Left lung (tissue), 14 donors: ENCODE results near the gene EFHC2. TPM values are rescaled to one million over a fixed set of nuclear protein-coding genes. Genes with fewer than 3 reads are reported as not detected.
A peak's percentile ranks its signal among the peaks of the same experiment; 100 is the strongest.

Experiments used
- ATAC-seq: fragments of 200-7000 bp; cut with Tn5 transposase; one replicate; pipeline ENCODE4 v1.9.1; 2020; ENCODE audit warnings: moderate library complexity
- DNase-seq, 4 donors: peaks; one replicate each; pipeline ENCODE4 v3.0.0-alpha.2; 2013 to 2020
- H3K27ac ChIP-seq, 2 donors: fragments of 200-600 bp; sonication (generic) in 1 of 2; one replicate each; pipeline versions ENCODE4 v1.5.0 to v1.8.0; 2020 to 2021
- H3K27me3 ChIP-seq, 2 donors: fragments of 200-600 bp; sonication (generic) in 1 of 2; one replicate each; pipeline versions ENCODE4 v1.5.0 to v1.8.0; 2020 to 2021
- H3K36me3 ChIP-seq, 2 donors: fragments of 200-600 bp; sonication (generic) in 1 of 2; one replicate each; pipeline versions ENCODE4 v1.5.0 to v1.8.0; 2020 to 2021
- H3K4me1 ChIP-seq, 2 donors: fragments of 200-600 bp; one replicate each; pipeline ENCODE4 v1.8.0; 2021
- H3K4me3 ChIP-seq, 2 donors: fragments of 200-600 bp; sonication (generic) in 1 of 2; one replicate each; pipeline versions ENCODE4 v1.5.0 to v1.8.0; 2020 to 2021; ENCODE audit warnings: mild to moderate bottlenecking in 1 of 2
- H3K9me3 ChIP-seq, 2 donors: fragments of 200-600 bp; sonication (generic) in 1 of 2; one replicate each; pipeline versions ENCODE4 v1.5.0 to v1.8.0; 2020 to 2021
- intact Hi-C, 2 donors: fragments of 100-400 bp; cut with DNase I; formaldehyde crosslinking; loops; one replicate each; pipeline versions ENCODE4 v1.11.2 to v1.14.2; 2022
- long read RNA-seq, 12 donors: library from polyadenylated mRNA in 2 of 12; unstranded in 2 of 12; transcript quantifications; one replicate each; pipeline ENCODE4 v2.0.0 and lab custom pipeline, GENCODE V29; 2019 to 2026
- polyA plus RNA-seq, 6 donors: library from polyadenylated mRNA; unstranded; fragments of 120-200 nt; gene quantifications; one replicate each; pipeline ENCODE4 v1.2.1, GENCODE V29; 2013; ENCODE audit not compliant: insufficient read length in 6 of 6
- total RNA-seq, 2 donors: library from RNA; stranded (reverse); fragmentation: NEBNext Ultra II Directional; extraction: Animal tissue kit (Norgen Biotek cat#: 25700); gene quantifications; one replicate each; pipeline ENCODE4 v1.2.1, GENCODE V29; 2021
- TF ChIP-seq, protein P1 (sequence below), 2 donors: fragments of 200-600 bp; sonication (generic) in 1 of 2; IDR thresholded peaks; one replicate each; pipeline versions ENCODE4 v1.5.0 to v1.8.0; 2021; ENCODE audit warnings: antibody characterized with exemption in 2 of 2
- donor health status: DM: no; HTN: yes; CAD: no.
- donor health status: DM: no; HTN: no; CAD: no.

EFHC2 gene
- total RNA-seq (1 to 10 TPM in 1 of 2 donors, under 1 TPM in 1; 0.85 to 1.6 TPM), polyA plus RNA-seq (1 to 10 TPM; 3.5 to 6.0 (median 4.7) TPM)
- long read RNA-seq, donor 1, partial matches to known transcripts, result 0 of 1 reads
- long read RNA-seq, donor 1, other reads (novel, unspliced or antisense), result 0 of 1 reads
- long read RNA-seq, donor 2, result 0 reads
- long read RNA-seq, donor 3, result 0 reads
- long read RNA-seq, donor 4, result 0 reads
- long read RNA-seq, donor 5, partial matches to known transcripts, result 0 of 1 reads
- long read RNA-seq, donor 5, other reads (novel, unspliced or antisense), result 0 of 1 reads
- long read RNA-seq, donor 6, result 0 reads
- long read RNA-seq, donor 7, result 0 reads
- long read RNA-seq, donor 8, result 0 reads
- long read RNA-seq, donor 9, result 0 reads
- long read RNA-seq, donor 10, partial matches to known transcripts, result 1 of 1 reads
- long read RNA-seq, donor 10, other reads (novel, unspliced or antisense), result 0 of 1 reads
- long read RNA-seq, donor 11, partial matches to known transcripts, result 0 of 1 reads
- long read RNA-seq, donor 11, other reads (novel, unspliced or antisense), result 0 of 1 reads
- long read RNA-seq, donor 12, result 0 reads

DNA sequence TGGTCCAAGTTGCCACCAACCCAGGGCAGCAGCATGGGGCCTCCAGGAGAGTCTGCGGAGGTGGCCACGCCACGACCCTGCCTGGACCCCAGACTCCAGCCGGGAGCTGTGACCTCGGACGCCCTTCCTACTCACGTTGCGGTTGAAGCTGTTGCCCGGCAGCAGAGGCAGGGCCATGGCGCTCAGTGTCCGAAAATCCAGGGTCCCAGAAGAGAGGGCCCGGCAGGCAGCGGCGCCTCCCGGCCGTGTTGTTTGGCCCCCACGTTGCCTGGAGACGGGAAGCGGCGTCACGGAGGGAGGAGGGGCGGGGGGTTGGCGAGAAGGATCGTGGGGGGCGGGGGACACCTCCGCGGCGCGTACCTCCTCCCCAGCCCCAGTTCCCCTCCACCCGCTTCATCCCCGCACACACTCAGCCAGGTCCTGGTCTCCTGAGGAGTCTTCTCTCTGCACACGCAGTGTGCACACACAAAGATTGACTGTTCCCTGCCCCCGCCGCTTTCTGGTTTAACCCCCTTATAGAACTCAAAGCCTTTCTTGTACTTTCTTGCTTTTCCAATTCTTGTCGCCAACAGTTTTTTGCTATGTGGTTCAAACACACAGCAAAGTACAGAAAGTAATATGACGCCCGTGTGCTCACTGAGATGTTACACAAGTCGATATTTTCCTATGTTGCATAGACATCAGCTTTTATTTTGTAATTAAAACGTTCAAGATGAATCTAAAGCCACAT lies at the start of gene EFHC2:
EFHC2 (minus strand) TSS at position 261 of the 730 bp plus-strand sequence; CDS start at position 177, 84 bp downstream.
- H3K4me3 ChIP-seq, result peak within 1 kb of the TSS; percentile 22 to 36
- H3K9me3 ChIP-seq, result no peaks in the 10 kb centered on the region
- peak within 1 kb of the TSS in 1 of 2 donors; percentile 68 for H3K27ac ChIP-seq
- no peaks in the 10 kb centered on the region for H3K36me3 ChIP-seq
- peaks cover 0 to 5% of the 10 kb centered on the region in 2 donors for H3K27me3 ChIP-seq
- H3K4me1 ChIP-seq, result no peaks in the 10 kb centered on the region
- ATAC-seq (peak; percentile 90), DNase-seq (peak; percentile 42 to 81 (median 58))
- intact Hi-C loops, result no loop called here
- TF ChIP-seq, protein P1, sequence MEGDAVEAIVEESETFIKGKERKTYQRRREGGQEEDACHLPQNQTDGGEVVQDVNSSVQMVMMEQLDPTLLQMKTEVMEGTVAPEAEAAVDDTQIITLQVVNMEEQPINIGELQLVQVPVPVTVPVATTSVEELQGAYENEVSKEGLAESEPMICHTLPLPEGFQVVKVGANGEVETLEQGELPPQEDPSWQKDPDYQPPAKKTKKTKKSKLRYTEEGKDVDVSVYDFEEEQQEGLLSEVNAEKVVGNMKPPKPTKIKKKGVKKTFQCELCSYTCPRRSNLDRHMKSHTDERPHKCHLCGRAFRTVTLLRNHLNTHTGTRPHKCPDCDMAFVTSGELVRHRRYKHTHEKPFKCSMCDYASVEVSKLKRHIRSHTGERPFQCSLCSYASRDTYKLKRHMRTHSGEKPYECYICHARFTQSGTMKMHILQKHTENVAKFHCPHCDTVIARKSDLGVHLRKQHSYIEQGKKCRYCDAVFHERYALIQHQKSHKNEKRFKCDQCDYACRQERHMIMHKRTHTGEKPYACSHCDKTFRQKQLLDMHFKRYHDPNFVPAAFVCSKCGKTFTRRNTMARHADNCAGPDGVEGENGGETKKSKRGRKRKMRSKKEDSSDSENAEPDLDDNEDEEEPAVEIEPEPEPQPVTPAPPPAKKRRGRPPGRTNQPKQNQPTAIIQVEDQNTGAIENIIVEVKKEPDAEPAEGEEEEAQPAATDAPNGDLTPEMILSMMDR (IDR thresholded peaks at IDR 0.05), result no peak

DNA sequence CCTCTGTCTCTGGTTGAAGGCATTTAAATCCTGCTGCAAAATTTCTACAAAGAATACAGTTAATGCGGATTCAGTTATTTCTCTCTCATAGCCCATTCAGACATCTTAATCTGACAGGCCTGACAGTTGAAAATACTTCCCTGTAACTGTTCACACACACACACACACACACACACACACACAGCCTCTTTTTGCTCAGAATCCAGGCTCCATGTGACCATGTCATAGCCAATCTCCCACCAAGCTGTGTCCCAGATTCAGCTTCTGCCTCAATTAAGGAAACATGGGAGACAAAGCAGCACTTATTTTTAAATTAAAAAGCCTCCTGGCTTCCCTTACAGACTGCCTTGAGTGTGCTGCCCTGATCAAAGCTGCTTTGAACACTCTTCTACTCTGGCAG lies 49.3 kb upstream of the EFHC2 start:
- no peaks in the 10 kb centered on the region for H3K27me3 ChIP-seq
- H3K4me1 ChIP-seq, result no peaks in the 10 kb centered on the region
- ATAC-seq (no peak), DNase-seq (no peak)
- H3K36me3 ChIP-seq, result no peaks in the 10 kb centered on the region
- H3K4me3 ChIP-seq, result no peak overlapping the region
- TF ChIP-seq, protein P1 (IDR thresholded peaks at IDR 0.05), result no peak
- H3K27ac ChIP-seq, result no peak overlapping the region
- intact Hi-C loops, result no loop called here
- H3K9me3 ChIP-seq, result no peaks in the 10 kb centered on the region

DNA sequence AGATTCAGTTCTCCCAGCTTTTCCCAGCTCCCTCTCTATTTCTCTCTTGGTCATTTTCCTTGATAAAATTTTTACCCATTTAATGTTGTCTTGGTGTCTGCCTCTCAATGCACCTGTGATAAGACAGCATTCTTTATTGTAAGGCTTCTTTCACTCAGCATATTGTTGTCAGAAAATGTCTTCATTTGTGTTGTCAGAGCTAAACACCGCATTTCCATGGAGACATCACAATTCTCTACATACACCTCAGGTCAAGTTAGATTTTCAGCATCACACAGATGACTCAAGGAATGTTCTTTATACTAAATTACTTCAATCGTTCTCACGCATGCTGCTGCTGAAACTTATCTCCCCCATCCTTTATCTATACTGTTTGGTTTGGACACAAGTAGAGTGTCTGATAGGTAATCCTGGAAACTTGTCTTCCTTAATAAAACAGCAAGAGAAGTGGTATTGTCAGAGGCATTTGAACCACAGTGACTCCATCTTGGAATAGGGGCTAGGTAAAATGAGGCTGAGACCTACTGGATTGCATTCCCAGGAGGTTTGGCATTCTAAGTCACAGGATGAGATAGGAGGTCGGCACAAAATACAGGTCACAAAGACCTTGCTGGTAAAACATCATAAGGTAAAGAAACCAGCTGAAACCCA lies 41.3 kb upstream of the EFHC2 start:
- Histone ChIP-seq H3K4me3 (no peak overlapping the region), H3K27me3 (no peaks in the 10 kb centered on the region), H3K9me3 (no peaks in the 10 kb centered on the region), H3K27ac (no peak overlapping the region), H3K36me3 (no peaks in the 10 kb centered on the region), H3K4me1 (no peaks in the 10 kb centered on the region)
- TF ChIP-seq, protein P1 (IDR thresholded peaks at IDR 0.05), result no peak
- intact Hi-C loops, result no loop called here
- DNase-seq, result no peak
- no peak for ATAC-seq

DNA sequence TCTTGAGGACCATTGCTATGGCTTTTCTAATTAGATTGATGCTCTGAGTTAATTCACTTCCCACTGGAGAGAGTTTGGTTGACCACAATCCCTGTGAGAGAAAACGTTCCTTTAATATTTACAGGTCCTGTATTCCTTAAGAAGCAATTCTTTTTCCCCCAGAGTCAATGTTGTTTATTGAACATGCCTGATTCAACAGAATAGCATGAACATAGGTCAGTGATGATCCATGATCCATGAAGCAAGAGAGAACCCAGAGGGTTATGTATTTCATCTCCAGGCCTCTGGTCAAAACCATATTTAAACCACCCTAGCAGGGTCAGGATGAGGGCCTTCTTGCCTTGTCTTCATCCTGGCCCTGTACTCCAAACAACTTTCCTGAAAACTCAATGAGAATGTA lies 39.4 kb upstream of the EFHC2 start:
- Histone ChIP-seq H3K4me1 (no peaks in the 10 kb centered on the region), H3K36me3 (no peaks in the 10 kb centered on the region), H3K27me3 (no peaks in the 10 kb centered on the region), H3K9me3 (no peaks in the 10 kb centered on the region), H3K4me3 (no peak overlapping the region), H3K27ac (no peak overlapping the region)
- DNase-seq, result no peak
- ATAC-seq, result no peak
- TF ChIP-seq, protein P1 (IDR thresholded peaks at IDR 0.05), result no peak
- intact Hi-C loops, result no loop called here
